ENCODE results near the gene PLEKHG1. TPM values are rescaled to one million over a fixed set of nuclear protein-coding genes. Genes with fewer than 3 reads are reported as not detected.

The PLEKHG1 gene
- total and polyA plus RNA-seq, 11 donors, result 2.2 to 27.0 (median 11.3) TPM

- intact Hi-C loops (cut with DNase I), result no loop called here
- WGBS, 4 donors, result 97 to 99% (median 98%) methylated on average over 2 of the region's 2 CpGs
These were observed 19.2 kb upstream of the PLEKHG1 start for GRCh38 chr6:150580489-150580888.

GRCh38 chr6:150584065-150584464 lies 15.6 kb upstream of the PLEKHG1 start:
- Histone ChIP-seq H3K36me3 (no peaks in the 10 kb centered on the region), H3K27ac (no peak overlapping the region), H3K27me3 (no peaks in the 10 kb centered on the region), H3K4me3 (no peak overlapping the region), H3K4me1 (peaks cover 0 to 6% (median 0%) of the 10 kb centered on the region in 12 donors), H3K9me3 (no peaks in the 10 kb centered on the region)
- DNase-seq (no peak), ATAC-seq (no peak)
- intact Hi-C loops (cut with DNase I), result no loop called here
- WGBS, 4 donors, result 90 to 93% (median 92%) methylated on average over 5 of the region's 5 CpGs
- TF ChIP-seq CTCF (IDR thresholded peaks at IDR 0.05), result no peak
- TF ChIP-seq POLR2A (IDR thresholded peaks at IDR 0.05), result no peak

More at GRCh38 chr6:150580489-150580888, 19.2 kb upstream of the PLEKHG1 start:
- TF ChIP-seq POLR2A (IDR thresholded peaks at IDR 0.05), result no peak
- ATAC-seq (no peak), DNase-seq (no peak)
- H3K36me3 ChIP-seq, result no peaks in the 10 kb centered on the region
- no peak overlapping the region for H3K4me3 ChIP-seq
- H3K27ac ChIP-seq, result no peak overlapping the region
- H3K4me1 ChIP-seq, result peaks cover 0 to 6% (median 0%) of the 10 kb centered on the region in 12 donors
- H3K27me3 ChIP-seq, result no peaks in the 10 kb centered on the region
- H3K9me3 ChIP-seq, result no peaks in the 10 kb centered on the region

- no peaks in the 10 kb centered on the region for H3K36me3 ChIP-seq
- WGBS, 4 donors, result 89 to 100% (median 97%) methylated on average over 1 of the region's 1 CpG
- intact Hi-C loops (cut with DNase I), result no loop called here
These were observed 15.1 kb upstream of the PLEKHG1 start for GRCh38 chr6:150584596-150584995.

GRCh38 chr6:150586850-150587359 lies 12.8 kb upstream of the PLEKHG1 start:
- TF ChIP-seq POLR2A (IDR thresholded peaks at IDR 0.05) (no peak), CTCF (IDR thresholded peaks at IDR 0.05) (no peak)
- WGBS, 4 donors, result 92 to 94% (median 93%) methylated on average over 12 of the region's 12 CpGs
- DNase-seq (no peak), ATAC-seq (no peak)
- intact Hi-C loops (cut with DNase I), result no loop called here
- Histone ChIP-seq H3K4me3 (no peak overlapping the region), H3K27ac (no peak overlapping the region), H3K36me3 (no peaks in the 10 kb centered on the region), H3K27me3 (no peaks in the 10 kb centered on the region), H3K9me3 (no peaks in the 10 kb centered on the region), H3K4me1 (peaks cover 0 to 5% (median 0%) of the 10 kb centered on the region in 12 donors)

More at GRCh38 chr6:150584596-150584995, 15.1 kb upstream of the PLEKHG1 start:
- H3K27me3 ChIP-seq, result no peaks in the 10 kb centered on the region
- H3K9me3 ChIP-seq, result no peaks in the 10 kb centered on the region
- peaks cover 0 to 6% (median 0%) of the 10 kb centered on the region in 12 donors for H3K4me1 ChIP-seq
- DNase-seq (no peak), ATAC-seq (no peak)
- H3K4me3 ChIP-seq, result no peak overlapping the region
- no peak overlapping the region for H3K27ac ChIP-seq
- TF ChIP-seq POLR2A (IDR thresholded peaks at IDR 0.05) (no peak), CTCF (IDR thresholded peaks at IDR 0.05) (no peak)

GRCh38 chr6:150587637-150588036 lies 12.0 kb upstream of the PLEKHG1 start:
- Histone ChIP-seq H3K27ac (no peak overlapping the region), H3K4me3 (no peak overlapping the region), H3K4me1 (no peaks in the 10 kb centered on the region), H3K27me3 (peaks cover 0 to 3% (median 0%) of the 10 kb centered on the region in 9 donors), H3K9me3 (no peaks in the 10 kb centered on the region), H3K36me3 (no peaks in the 10 kb centered on the region)
- DNase-seq, result no peak
- WGBS, 4 donors, result 46 to 94% (median 60%) methylated on average over 4 of the region's 4 CpGs
- TF ChIP-seq POLR2A (IDR thresholded peaks at IDR 0.05) (no peak), CTCF (IDR thresholded peaks at IDR 0.05) (no peak)
- intact Hi-C loops (cut with DNase I), result no loop called here
- no peak for ATAC-seq
